HepG2 (cell line): ENCODE data around the gene PDGFB. TPM values are rescaled to one million over a fixed set of nuclear protein-coding genes. Genes with fewer than 3 reads are reported as not detected.

Experiments used
- ARID2 ChIP-seq: sonication (generic); formaldehyde crosslinking; IDR thresholded peaks from 2 replicates; pipeline ENCODE4 v1.8.1; 2022; ENCODE audit warnings: mild to moderate bottlenecking, missing genetic modification reagents, borderline replicate concordance
- CENPBD1 ChIP-seq: sonication (generic); formaldehyde crosslinking; IDR thresholded peaks from 2 replicates; pipeline ENCODE4 v1.8.0; 2022; ENCODE audit warnings: missing genetic modification reagents, low read depth, mild to moderate bottlenecking, borderline replicate concordance
- FOSL1 ChIP-seq: sonication (generic); formaldehyde crosslinking; IDR thresholded peaks from 2 replicates; pipeline ENCODE4 v1.9.0; 2021; ENCODE audit warnings: missing genetic modification reagents, borderline replicate concordance
- KLF11 ChIP-seq: IDR thresholded peaks from 2 replicates; pipeline ENCODE4 v1.6.1; 2016; ENCODE audit warnings: missing compliant biosample characterization
- MLLT10 ChIP-seq: sonication (generic); formaldehyde crosslinking; IDR thresholded peaks from 2 replicates; pipeline ENCODE4 v1.4.0; 2020; ENCODE audit warnings: missing genetic modification reagents
- NR0B2 ChIP-seq: sonication (generic); formaldehyde crosslinking; IDR thresholded peaks from 2 replicates; pipeline ENCODE4 v1.4.0; 2020; ENCODE audit warnings: mild to moderate bottlenecking, missing genetic modification reagents
- NR2F2 ChIP-seq: IDR thresholded peaks from 2 replicates; pipeline ENCODE4 v1.6.1; 2012; ENCODE audit warnings: low read depth, inconsistent platforms, borderline replicate concordance
- POGK ChIP-seq: sonication (generic); formaldehyde crosslinking; conservative IDR thresholded peaks from 2 replicates; pipeline ENCODE4 v1.8.0; 2022; ENCODE audit warnings: mild to moderate bottlenecking, moderate library complexity, missing genetic modification reagents
- REPIN1 ChIP-seq: sonication (generic); formaldehyde crosslinking; IDR thresholded peaks from 2 replicates; pipeline ENCODE4 v1.8.0; 2022; ENCODE audit warnings: missing genetic modification reagents, low read depth, mild to moderate bottlenecking, borderline replicate concordance
- REST ChIP-seq, 2 experiments: IDR thresholded peaks; 2 replicates each; pipeline ENCODE4 v1.6.1; 2011 to 2012; ENCODE audit warnings: low read length in 2 of 2, borderline replicate concordance in 1 of 2, low read depth in 1 of 2, mild to moderate bottlenecking in 1 of 2, moderate library complexity in 1 of 2
- RFX3 ChIP-seq: IDR thresholded peaks from 2 replicates; pipeline ENCODE4 v1.6.1; 2016; ENCODE audit warnings: missing biosample characterization, missing genetic modification reagents
- SNRNP70 ChIP-seq: fragments of 200-400 bp; formaldehyde crosslinking; IDR thresholded peaks from 2 replicates; pipeline ENCODE4 v1.6.1; 2017; ENCODE audit warnings: mild to moderate bottlenecking, low read depth, low read length, moderate library complexity
- TAF1 ChIP-seq: sonication (generic); formaldehyde crosslinking; IDR thresholded peaks from 2 replicates; pipeline ENCODE4 v1.4.0; 2020; ENCODE audit warnings: missing genetic modification reagents
- TRAFD1 ChIP-seq: sonication (generic); formaldehyde crosslinking; IDR thresholded peaks from 2 replicates; pipeline ENCODE4 v1.5.1; 2020; ENCODE audit warnings: missing genetic modification reagents, mild to moderate bottlenecking, borderline replicate concordance
- ZBTB39 ChIP-seq: sonication (generic); formaldehyde crosslinking; IDR thresholded peaks from 2 replicates; pipeline ENCODE4 v1.5.0; 2020; ENCODE audit warnings: missing genetic modification reagents
- ZNF44 ChIP-seq: sonication (generic); formaldehyde crosslinking; IDR thresholded peaks from 2 replicates; pipeline ENCODE4 v1.5.1; 2020; ENCODE audit warnings: mild to moderate bottlenecking, missing genetic modification reagents
- ZNF674 ChIP-seq: sonication (generic); formaldehyde crosslinking; IDR thresholded peaks from 2 replicates; pipeline ENCODE4 v1.5.0; 2020; ENCODE audit warnings: low read depth, mild to moderate bottlenecking, missing genetic modification reagents
- polyA plus RNA-seq, 8 experiments: library from polyadenylated mRNA; depleted of rRNA in 3 of 8; stranded (reverse) in 7 of 8; unstranded in 1 of 8; fragments of >200 nt; fragmentation: Illumina TruSeq in 4 of 8; extraction: Trizol in 4 of 8; gene quantifications; 2 replicates each; pipeline versions ENCODE4 v1.2.1 to v1.2.3, GENCODE V29; 2011 to 2016; ENCODE audit warnings: low read depth in 4 of 8, missing spikeins in 1 of 8, mixed read lengths in 1 of 8; ENCODE audit not compliant: insufficient read depth in 1 of 8
- total RNA-seq, 5 experiments: library from RNA; depleted of rRNA; stranded (reverse); fragments of >200 nt; fragmentation: Illumina TruSeq; extraction: Trizol; gene quantifications; 2 replicates each; pipeline ENCODE4 v1.2.3, GENCODE V29; 2016; ENCODE audit warnings: low read depth in 1 of 5

PDGFB gene
- total and polyA plus RNA-seq, 2 of the 13 experiments (the other 11 are each of a cell fraction or from before 2014, with no cell fraction given) = 1.4 to 10.1 TPM

- TF ChIP-seq NR2F2 (no peak; the same call in 1 of the 2 replicates), ZNF674 (CRISPR knock-in tag) (no peak), ZNF44 (CRISPR knock-in tag) (0 out of 2 replicates have a peak, but pooled peaks have one; percentile 46), FOSL1 (CRISPR knock-in tag) (no peak), CENPBD1 (no peak), SNRNP70 (no peak), NR0B2 (no peak; the same call in 1 of the 2 replicates), POGK (CRISPR knock-in tag) (peak; percentile 90), REPIN1 (CRISPR knock-in tag) (peak; percentile 52; the same call in 1 of the 2 replicates), ARID2 (no peak), TRAFD1 (CRISPR knock-in tag) (no peak), ZBTB39 (CRISPR knock-in tag) (no peak), KLF11 (peak; percentile 71; the same call in 1 of the 2 replicates), REST (IDR thresholded peaks at IDR 0.05; ENCODE audit: borderline replicate concordance in 1 of 2, low read depth in 1 of 2, low read length in 2 of 2) (peak in 1 of 2 experiments; percentile 9; a peak in 3 of 4 replicates), TAF1 (CRISPR knock-in tag) (peak; percentile 33; the same call in 1 of the 2 replicates), MLLT10 (CRISPR knock-in tag) (no peak), RFX3 (CRISPR knock-in tag) (no peak)
Observed at GRCh38 chr22:39240831-39241793, 3.7 kb downstream of the PDGFB start (continued).
